ENCODE results near the gene TTC39C. TPM values are rescaled to one million over a fixed set of nuclear protein-coding genes. Genes with fewer than 3 reads are reported as not detected.

Gene TTC39C
- total and polyA plus RNA-seq, 2 of the 8 experiments (the other 6 are each of a cell fraction or from before 2014, with no cell fraction given) = 8.1 to 79.1 TPM

- H3K79me1 ChIP-seq (ENCODE audit: low read depth, low read length) = no peaks in the 10 kb centered on the region
- H2AK5ac ChIP-seq (ENCODE audit: low read depth, low read length) = no peak overlapping the region
- no peak overlapping the region for H3K4me3 ChIP-seq (ENCODE audit: extremely low read depth in 1 of 4, insufficient read depth in 2 of 4, low read depth in 3 of 4, low read length in 4 of 4)
- H3K18ac ChIP-seq (ENCODE audit: extremely low read depth, low read length) = no peak overlapping the region
- no peak overlapping the region for H2AFZ ChIP-seq (ENCODE audit: low read length)
- H3K4ac ChIP-seq (replicated peaks; ENCODE audit: insufficient read length, low read depth, low read length) = no peak overlapping the region
- no peak overlapping the region for H3K14ac ChIP-seq (ENCODE audit: insufficient read length)
- no peaks in the 10 kb centered on the region for H3K23me2 ChIP-seq (ENCODE audit: low read depth, low read length)
- FAIRE-seq (no peak), DNase-seq (ENCODE audit: low read depth in 1 of 2, low spot score in 2 of 2) (no peak)
- WGBS, 2 experiments (ENCODE audit: extremely low coverage in 1 of 2, insufficient coverage in 1 of 2, insufficient read length in 1 of 2, insufficient replicate concordance in 2 of 2, low coverage in 1 of 2, low lambda C conversion rate in 2 of 2, missing lambda C conversion rate in 1 of 2) = 97% methylated on average over 1 of the region's 1 CpG; no CpG with 5 or more reads in 1 of the 2 experiments
- H4K20me1 ChIP-seq (replicated peaks in 1 of 2; ENCODE audit: control insufficient read depth in 1 of 2, insufficient read depth in 2 of 2, low read length in 2 of 2) = peaks cover 1% of the 10 kb centered on the region in 2 experiments
- POLR2A ChIA-PET (ENCODE audit: partially characterized antibody) = interaction anchor here (1.9 kb wide), 1 partner anchor 41 kb away, joined by 7 read pairs; the partner anchor contains the start of gene CABYR
- H3K36me3 ChIP-seq (ENCODE audit: control insufficient read depth in 2 of 4, insufficient read depth in 4 of 4, low read length in 3 of 4) = peaks cover 0 to 10% (median 4%) of the 10 kb centered on the region in 4 experiments; a peak in 5 of 8 replicates
- H2BK12ac ChIP-seq (ENCODE audit: low read depth, low read length) = no peak overlapping the region
- no peak overlapping the region for H3K27ac ChIP-seq (ENCODE audit: low read depth, low read length)
- H3K23ac ChIP-seq (ENCODE audit: insufficient read length) = no peak overlapping the region
- no peak overlapping the region for H2BK15ac ChIP-seq (ENCODE audit: low read length)
- H3K9me3 ChIP-seq (ENCODE audit: insufficient read depth in 2 of 2, low read depth in 1 of 2, low read length in 1 of 2) = no peaks in the 10 kb centered on the region
- CTCF ChIA-PET (ENCODE audit: partially characterized antibody) = no interaction called here
- H2BK120ac ChIP-seq (replicated peaks; ENCODE audit: low read depth, low read length) = no peak overlapping the region
- H2BK20ac ChIP-seq (ENCODE audit: low read length) = no peak overlapping the region
- no peak overlapping the region for H3K56ac ChIP-seq (replicated peaks; ENCODE audit: insufficient read length, low read depth, low read length)
- H4K5ac ChIP-seq (ENCODE audit: insufficient read length, low read depth, low read length) = no peak overlapping the region
- H3K4me2 ChIP-seq (ENCODE audit: insufficient read depth in 1 of 2, low read depth in 2 of 2, low read length in 2 of 2) = no peak overlapping the region
- H3K79me2 ChIP-seq (ENCODE audit: control insufficient read depth in 1 of 2, insufficient read depth in 2 of 2, low read length in 2 of 2) = peaks cover 0 to 3% of the 10 kb centered on the region in 2 experiments; a peak in 1 of 4 replicates
- H4K8ac ChIP-seq (ENCODE audit: extremely low read depth, insufficient read depth, low read length) = no peak overlapping the region
- peaks cover 0 to 6% (median 0%) of the 10 kb centered on the region in 4 experiments; a peak in 1 of 7 replicates for H3K4me1 ChIP-seq (replicated peaks in 1 of 4; ENCODE audit: control insufficient read depth in 3 of 4, insufficient read depth in 4 of 4, low read length in 3 of 4)
- H3K9ac ChIP-seq (replicated peaks in 1 of 4; ENCODE audit: extremely low read depth in 1 of 4, low read depth in 3 of 4, low read length in 3 of 4) = no peak overlapping the region
- H4K91ac ChIP-seq (replicated peaks; ENCODE audit: insufficient read length, low read length) = no peak overlapping the region
- no peaks in the 10 kb centered on the region for H3K27me3 ChIP-seq (replicated peaks in 1 of 4; ENCODE audit: control insufficient read depth in 3 of 4, extremely low read depth in 1 of 4, insufficient read depth in 3 of 4, low read length in 3 of 4)
- H2BK5ac ChIP-seq (ENCODE audit: low read depth, low read length) = no peak overlapping the region
- no peak for TF ChIP-seq ASH2L (IDR thresholded peaks at IDR 0.05; ENCODE audit: low read length)
These were observed 165.5 kb downstream of the TTC39C start for GRCh38 chr18:24180048-24180447.

Data from H1 (cell line).